GM12891 (cell line): ENCODE data around the gene BSPRY.
A peak's percentile ranks its signal among the peaks of the same experiment; 100 is the strongest.

Experiments
- DNase-seq: peaks from one replicate; pipeline ENCODE4 v3.0.0; 2011; ENCODE audit warnings: low spot score; ENCODE audit not compliant: insufficient read length
- FAIRE-seq: peaks from 2 replicates; lab custom pipeline; 2011; peaks lifted over from hg19 to GRCh38; lab: Jason Lieb, UNC
- PAX5 ChIP-seq: IDR thresholded peaks from 2 replicates; pipeline ENCODE4 v1.6.1; 2011; ENCODE audit warnings: low read length, moderate library complexity, mild to moderate bottlenecking; ENCODE audit not compliant: insufficient read depth, severe bottlenecking
- POLR2A ChIP-seq: IDR thresholded peaks from 2 replicates; pipeline ENCODE4 v1.6.1; 2011; ENCODE audit warnings: low read depth, low read length, control low read depth
- POLR2AphosphoS5 ChIP-seq: IDR thresholded peaks from 2 replicates; pipeline ENCODE4 v1.6.1; 2011; ENCODE audit warnings: low read depth, low read length, control low read depth
- POU2F2 ChIP-seq: IDR thresholded peaks from 2 replicates; pipeline ENCODE4 v1.6.1; 2011; ENCODE audit warnings: low read depth, mild to moderate bottlenecking, control low read depth, low read length, moderate library complexity
- SPI1 ChIP-seq: IDR thresholded peaks from 2 replicates; pipeline ENCODE4 v1.6.1; 2011; ENCODE audit warnings: low read depth, low read length, control low read depth
- TAF1 ChIP-seq: IDR thresholded peaks from 2 replicates; pipeline ENCODE4 v1.6.1; 2011; ENCODE audit warnings: low read depth, low read length, control low read depth

Gene BSPRY

GRCh38 chr9:113350937-113351336, 1.6 kb downstream of the BSPRY start:
- DNase-seq = no peak
- peak; percentile 48 for FAIRE-seq
- TF ChIP-seq PAX5 (no peak), POLR2AphosphoS5 (no peak), SPI1 (peak; percentile 85), POLR2A (no peak), POU2F2 (peak; percentile 71; the same call in 1 of the 2 replicates), TAF1 (no peak)

- FAIRE-seq (no peak), DNase-seq (no peak)
- no peak for TF ChIP-seq TAF1
- no peak for TF ChIP-seq POLR2AphosphoS5
- no peak for TF ChIP-seq PAX5
- no peak for TF ChIP-seq POLR2A
- TF ChIP-seq SPI1 = no peak
- no peak for TF ChIP-seq POU2F2
Observed at GRCh38 chr9:113352006-113352405, 2.7 kb downstream of the BSPRY start.

DNA sequence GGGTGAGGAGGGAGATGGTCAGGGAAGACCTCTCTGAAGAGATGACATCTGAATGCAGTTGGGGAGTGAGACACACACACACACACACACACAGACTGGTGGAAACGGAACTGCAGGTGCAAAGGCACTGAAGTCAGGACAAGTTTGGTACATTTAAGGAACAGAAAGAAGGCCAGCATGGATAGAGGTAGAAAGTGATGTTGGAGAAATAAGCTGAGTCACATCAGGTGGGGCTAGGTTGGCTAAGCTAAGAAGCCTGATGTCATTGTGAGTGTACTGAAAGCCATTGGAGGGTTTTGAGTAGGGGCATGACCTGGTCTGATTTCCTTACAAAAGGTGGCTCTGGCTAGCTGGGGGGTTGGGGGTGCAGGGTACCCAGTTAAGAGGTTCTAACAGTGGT, 3.1 kb downstream of the BSPRY start:
- no peak for TF ChIP-seq POLR2A
- TF ChIP-seq TAF1 = no peak
- TF ChIP-seq SPI1 = no peak
- TF ChIP-seq PAX5 = no peak
- TF ChIP-seq POLR2AphosphoS5 = no peak
- TF ChIP-seq POU2F2 = no peak
- FAIRE-seq (peak; percentile 9), DNase-seq (no peak)

GRCh38 chr9:113355040-113355596, 5.8 kb downstream of the BSPRY start:
- no peak for DNase-seq
- no peak for FAIRE-seq
- TF ChIP-seq POU2F2 (no peak), PAX5 (no peak), POLR2A (no peak), POLR2AphosphoS5 (no peak), TAF1 (no peak), SPI1 (no peak)

DNA sequence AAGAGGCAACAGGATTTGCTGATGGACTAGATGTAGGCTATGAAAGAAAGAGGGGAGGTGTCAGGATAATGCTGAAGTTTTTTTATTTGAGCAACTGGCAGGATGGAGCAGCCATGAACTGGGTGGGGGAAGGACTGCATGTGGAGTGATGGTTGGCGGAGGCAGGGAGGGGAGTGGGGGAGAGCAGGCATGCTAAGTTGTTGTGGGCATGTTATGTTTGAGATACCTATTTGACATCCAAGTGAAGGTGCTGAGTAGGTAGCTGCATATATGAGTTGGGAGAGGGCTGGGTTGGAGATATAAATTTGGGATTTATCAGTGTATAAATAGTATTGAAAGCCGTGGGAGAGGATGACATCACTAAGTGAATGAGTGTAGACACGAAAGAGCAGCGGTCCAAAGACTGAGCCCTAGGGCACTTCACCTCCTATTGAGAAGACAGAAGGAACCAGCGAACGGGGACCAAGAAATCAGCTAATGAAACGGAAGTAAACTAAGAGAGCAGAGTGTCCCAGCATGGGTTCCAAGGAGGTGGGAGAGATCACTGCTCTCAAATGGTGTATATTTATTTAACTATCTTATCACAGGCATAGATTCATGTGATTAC, 7.4 kb downstream of the BSPRY start:
- FAIRE-seq (no peak), DNase-seq (no peak)
- TF ChIP-seq POLR2A (no peak), POU2F2 (no peak), POLR2AphosphoS5 (no peak), SPI1 (no peak), TAF1 (no peak), PAX5 (no peak)

DNA sequence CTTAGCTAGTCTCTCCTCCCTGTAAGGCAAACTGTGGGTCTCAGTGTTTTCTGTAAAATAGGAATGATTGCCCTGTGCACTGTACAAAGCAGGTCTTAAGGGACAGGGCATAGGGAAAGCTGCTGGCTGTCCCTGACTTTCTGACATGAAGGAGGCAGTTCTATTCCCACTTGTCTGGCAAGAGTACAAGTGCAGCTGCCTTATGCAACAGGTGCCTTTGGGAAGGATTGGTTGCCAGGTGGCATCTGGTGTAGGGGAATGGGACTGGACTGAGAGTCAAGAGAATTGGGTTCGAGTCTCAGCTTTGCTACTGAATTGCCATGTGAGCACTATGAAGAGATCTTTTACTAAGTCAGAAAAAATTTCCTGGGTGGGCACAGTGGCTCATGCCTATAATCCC, 10.0 kb downstream of the BSPRY start:
- FAIRE-seq (no peak), DNase-seq (no peak)
- TF ChIP-seq POU2F2 = no peak
- TF ChIP-seq POLR2AphosphoS5 = no peak
- no peak for TF ChIP-seq SPI1
- TF ChIP-seq POLR2A = no peak
- TF ChIP-seq PAX5 = no peak
- no peak for TF ChIP-seq TAF1

- DNase-seq (no peak), FAIRE-seq (no peak)
- TF ChIP-seq TAF1 (no peak), POLR2A (no peak), POLR2AphosphoS5 (no peak), SPI1 (no peak), POU2F2 (no peak), PAX5 (no peak)
Observed at GRCh38 chr9:113360242-113360842, 11.0 kb downstream of the BSPRY start.

DNA sequence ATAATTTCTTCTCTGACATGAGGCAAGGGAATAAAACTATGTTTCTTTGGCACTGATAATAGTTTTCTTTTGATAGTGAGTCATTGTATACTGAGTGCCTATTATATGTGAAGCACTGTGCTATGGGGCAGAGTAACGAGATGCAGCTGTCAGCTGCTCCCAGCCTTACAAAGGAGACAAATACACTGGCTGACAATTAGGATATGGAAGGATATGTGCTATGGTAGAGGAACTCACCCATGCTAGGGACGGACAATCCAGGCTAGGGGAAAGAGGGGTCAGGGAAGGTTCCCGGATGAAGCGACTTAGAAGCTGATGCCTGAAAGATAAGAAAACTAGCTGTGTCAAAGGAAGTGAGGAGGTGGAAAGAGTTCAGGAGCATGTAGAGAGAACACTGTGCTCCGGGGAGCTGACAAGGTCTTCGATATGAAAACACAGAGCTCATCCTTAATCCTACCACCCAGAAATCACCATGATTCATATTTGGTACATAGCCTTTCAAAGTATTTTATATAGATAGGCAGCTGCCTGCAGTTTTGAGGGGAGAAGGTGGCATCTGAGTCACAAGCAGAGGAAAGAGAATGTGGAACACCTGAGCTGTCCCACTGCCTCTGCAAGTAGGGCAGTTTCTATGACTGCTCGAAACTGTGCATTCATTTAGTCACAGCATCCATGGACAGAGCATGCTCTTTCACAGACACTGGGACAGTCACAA, 12.1 kb downstream of the BSPRY start:
- no peak for FAIRE-seq

DNA sequence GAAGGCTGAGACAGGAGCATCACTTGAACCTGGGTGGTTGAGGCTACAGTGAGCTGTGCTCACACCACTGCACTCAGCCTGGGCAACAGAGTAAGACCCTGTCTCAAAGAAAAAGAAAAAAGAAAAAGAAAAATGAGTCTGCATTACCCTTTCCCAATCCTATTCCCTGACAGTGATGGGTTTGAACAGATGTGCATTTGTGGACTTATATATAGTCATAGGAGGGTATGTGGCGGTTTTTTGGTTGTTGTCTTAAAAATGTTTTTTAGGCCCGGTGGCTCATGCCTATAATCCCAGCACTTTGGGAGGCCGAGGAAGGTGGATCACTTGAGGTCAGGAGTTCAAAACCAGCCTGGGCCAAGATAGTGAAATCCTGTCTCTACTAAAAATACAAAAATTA, 14.0 kb downstream of the BSPRY start:
- no peak for FAIRE-seq
- DNase-seq = no peak
- TF ChIP-seq POLR2AphosphoS5 (no peak), POLR2A (no peak), SPI1 (no peak), TAF1 (no peak), PAX5 (no peak), POU2F2 (no peak)

More for the DNA sequence above, 12.1 kb downstream of the BSPRY start:
- TF ChIP-seq POU2F2 (no peak), PAX5 (no peak), TAF1 (no peak), SPI1 (no peak), POLR2A (no peak), POLR2AphosphoS5 (no peak)
- no peak for DNase-seq
